HG03025 (cell line): Measurements from ENCODE around the gene ZNF83.
"Not testable (repeated sequence)": the region's sequence is repeated elsewhere in the genome, so short reads cannot be mapped to it uniquely, and the experiment has no call there.

Experiments
- ATAC-seq: cut with Tn5 transposase; IDR thresholded peaks from one replicate; pipeline ENCODE4 v1.9.1; 2021; ENCODE audit warnings: mild to moderate bottlenecking, moderate library complexity; ENCODE audit not compliant: unreplicated experiment, low FRiP score

ZNF83 gene

GRCh38 chr19:52646571-52647217, 8.5 kb upstream of the ZNF83 start:
- ATAC-seq: no peak

DNA sequence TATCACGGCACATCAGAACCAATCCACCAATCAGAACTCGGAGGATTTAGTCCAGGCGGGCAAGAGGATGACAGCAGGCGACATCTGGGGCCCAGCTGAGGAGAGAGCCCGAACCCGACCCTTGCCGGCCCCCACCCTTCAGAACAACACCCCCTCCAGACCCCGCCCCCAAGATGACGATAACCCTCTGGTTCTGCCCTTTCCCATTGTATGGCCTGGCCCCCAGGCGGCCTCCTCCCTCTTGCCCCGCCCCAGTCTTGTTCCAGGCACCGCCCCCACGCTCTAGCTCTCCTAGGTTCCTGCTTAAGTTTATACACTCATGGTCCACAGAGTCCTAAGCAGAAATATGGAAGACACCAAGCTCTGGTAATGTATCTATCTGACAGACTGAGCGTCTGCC, 2.8 kb upstream of the ZNF83 start:
- ATAC-seq: no peak

DNA sequence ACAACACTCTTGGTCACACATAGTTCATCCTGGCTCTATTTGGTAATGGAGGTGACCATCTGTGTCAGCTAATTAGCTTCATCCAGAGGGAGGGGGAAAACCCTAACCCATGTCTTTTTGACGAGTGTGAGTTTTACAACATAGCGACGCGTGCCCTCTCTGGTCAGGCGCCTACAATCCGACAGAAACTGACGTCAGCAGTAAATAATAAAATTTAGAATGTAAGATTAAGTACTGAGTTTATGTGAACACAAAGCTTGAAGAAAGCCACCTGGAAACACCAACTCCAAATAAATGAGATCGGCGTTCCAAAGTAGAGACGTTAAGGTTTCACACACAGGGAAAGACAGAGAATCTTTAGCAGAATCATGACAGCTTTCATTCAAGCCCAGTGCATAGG, 1.8 kb upstream of the ZNF83 start:
- ATAC-seq: no peak

DNA sequence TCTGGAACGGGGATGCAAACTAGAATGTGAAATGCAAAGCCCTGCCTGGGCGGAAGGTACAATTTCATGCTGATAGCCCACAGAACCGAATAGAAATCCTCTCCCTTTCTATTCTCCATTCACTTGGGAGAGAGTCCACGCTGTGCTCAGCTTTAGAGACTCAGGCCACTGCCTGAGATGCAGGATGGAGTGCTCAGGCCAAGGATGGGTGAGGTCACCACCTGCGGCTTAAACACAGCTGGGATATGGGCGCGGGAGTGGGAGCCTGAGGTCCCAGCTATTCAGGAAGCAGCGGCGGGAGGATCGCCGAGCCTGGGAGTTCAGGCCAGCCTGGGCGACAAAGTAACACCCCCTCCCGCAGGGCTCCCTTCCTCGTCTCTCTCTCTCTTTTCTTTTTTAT, 446 bp upstream of the ZNF83 start:
- ATAC-seq: no peak

DNA sequence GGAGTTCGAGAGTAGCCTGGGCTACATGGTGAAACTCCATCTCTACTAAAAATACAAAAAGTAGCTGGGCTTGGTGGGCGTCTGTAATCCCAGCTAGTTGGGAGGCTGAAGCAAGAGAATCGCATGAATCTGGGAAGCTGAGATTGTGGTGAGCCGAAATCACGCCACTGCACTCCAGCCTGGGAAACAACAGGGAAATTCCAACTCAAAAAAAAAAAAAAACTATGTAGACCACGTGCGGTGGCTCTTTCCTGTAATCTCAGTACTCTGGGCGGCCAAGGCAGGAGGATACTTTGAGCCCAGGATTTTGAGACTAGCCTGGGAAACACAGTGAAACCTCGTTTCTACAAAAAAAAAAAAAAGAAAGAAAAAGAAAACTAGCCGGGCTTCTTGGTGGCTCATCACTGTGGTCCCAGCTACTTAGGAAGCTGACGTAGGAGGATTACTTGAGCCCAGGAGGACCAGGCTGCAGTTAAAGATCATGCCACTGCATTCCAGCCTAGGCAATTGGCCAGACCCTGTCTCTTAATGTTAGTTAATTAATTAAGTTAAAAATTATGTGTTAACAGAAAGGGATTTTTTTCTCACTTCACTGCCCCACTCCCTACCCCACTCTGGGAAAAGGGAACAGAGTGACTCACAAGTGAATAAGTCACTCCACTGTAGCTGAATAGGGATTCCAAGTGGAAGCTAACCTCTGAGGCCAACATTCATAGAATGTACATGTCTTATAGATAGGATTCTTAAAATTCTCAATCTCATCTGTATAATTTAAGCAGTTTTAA, 2.2 kb downstream of the ZNF83 start:
- ATAC-seq: no peak

DNA sequence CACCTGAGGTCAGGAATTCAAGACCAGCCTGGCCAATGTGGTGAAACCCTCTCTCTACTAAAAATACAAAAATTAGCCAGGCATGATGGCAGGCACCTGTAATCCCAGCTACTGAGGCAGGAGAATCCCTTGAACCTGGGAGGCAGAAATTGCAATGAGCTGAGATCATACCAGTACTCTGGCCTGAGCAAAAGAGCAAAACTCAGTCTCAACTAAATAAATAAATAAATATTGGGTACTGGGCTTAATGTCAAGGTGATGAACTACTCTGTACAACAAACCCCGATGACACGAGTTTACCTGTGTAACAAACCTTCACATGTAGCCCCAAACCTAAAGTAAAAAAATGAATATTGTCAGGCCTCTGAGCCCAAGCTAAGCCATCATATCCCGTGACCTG, 10.7 kb downstream of the ZNF83 start:
- ATAC-seq: not testable (repeated sequence)

DNA sequence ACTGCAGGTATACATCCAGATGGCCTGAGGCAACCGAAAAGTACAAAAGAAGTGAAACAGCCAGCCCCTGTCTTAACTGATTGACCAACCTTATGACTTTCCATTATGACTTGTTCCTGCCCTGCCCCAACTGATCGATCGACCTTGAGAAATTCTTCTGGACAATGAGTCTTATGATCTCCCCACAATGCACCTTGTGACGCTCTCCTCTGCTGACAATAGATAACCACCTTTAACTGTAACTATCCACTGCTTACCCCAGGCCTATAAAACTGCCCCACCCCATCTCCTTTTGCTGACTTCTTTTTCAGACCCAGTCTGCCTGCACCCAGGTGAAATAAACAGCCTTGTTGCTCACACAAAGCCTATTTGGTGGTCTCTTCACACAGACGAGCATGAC, 11.2 kb downstream of the ZNF83 start:
- no peak for ATAC-seq

- no peak for ATAC-seq
Observed at GRCh38 chr19:52622261-52622660, 15.9 kb downstream of the ZNF83 start.

GRCh38 chr19:52621376-52621775, 16.8 kb downstream of the ZNF83 start:
- ATAC-seq: no peak

DNA sequence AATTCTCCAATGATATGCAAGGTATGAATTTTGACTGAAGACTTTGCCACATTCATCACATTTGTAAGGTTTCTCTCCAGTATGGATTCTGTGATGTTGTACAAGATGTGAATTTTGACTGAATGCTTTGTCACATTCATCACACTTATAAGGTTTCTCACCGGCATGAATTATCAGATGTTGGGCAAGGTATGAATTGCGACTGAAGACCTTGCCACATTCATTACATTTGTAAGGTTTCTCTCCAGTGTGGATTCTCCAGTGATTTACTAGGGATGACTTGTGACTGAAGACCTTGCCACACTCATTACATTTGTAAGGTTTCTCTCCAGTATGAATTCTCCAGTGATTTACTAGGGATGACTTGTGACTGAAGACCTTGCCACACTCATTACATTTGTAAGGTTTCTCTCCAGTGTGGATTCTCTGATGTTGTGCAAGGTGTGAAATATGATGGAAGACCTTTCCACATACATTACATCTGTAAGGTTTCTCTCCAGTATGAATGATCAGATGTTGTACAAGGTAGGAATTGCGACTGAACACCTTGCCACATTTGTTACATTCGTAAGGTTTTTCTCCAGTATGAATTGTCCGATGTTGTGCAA, 24.8 kb downstream of the ZNF83 start:
- ATAC-seq: no peak

DNA sequence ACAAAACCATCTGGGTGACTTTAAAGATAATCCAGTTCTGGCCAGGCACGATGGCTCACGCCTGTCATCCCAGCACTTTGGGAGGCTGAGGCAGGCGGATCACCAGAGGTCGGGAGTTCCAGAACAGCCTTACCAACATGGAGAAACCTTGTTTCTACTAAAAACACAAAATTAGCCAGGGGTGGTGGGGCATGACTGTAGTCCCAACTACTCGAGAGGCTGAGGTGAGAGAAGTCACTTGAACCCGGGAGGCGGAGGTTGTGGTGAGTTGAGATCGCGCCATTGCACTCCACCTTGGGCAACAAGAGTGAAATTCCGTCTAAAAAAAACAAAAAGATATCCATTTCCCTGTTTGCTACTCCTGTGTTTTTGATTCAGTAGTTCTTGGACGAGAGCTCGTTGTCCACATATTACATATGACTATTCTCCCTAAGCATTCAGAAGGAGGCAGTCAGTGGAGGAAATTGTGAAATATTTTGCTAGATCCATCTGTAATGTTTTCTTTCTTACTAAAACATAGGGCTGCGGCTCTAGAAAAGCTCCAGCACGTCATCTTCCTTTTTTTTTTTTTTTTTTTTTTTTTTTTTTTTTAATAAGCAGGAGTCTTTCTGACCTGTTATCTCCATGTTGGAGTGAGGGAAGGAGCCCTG, 34.5 kb downstream of the ZNF83 start:
- ATAC-seq: no peak

GRCh38 chr19:52602941-52603340, 35.2 kb downstream of the ZNF83 start:
- no peak for ATAC-seq

DNA sequence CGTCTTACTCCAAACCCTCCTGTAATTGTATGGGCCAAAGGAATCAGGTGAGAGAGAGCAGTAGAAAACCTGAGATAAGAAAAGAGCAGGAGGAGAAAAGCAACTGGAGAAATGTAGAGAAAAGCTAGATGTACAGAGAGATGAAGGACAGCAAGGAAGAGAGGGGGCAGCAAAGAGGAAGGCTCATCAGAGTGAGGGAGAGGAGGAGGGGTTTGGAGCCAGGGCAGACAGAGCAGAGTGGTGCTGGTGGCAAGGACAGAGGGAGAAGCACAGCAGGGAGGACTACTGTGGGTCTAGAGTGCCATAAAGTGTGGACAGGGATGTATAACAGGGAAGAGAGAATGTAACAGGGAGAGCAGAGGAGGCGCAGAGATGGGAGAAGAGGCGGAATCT, 36.2 kb downstream of the ZNF83 start:
- not testable (repeated sequence) for ATAC-seq

- peak; percentile 86 for ATAC-seq
Observed at GRCh38 chr19:52601025-52601973, 36.9 kb downstream of the ZNF83 start.

GRCh38 chr19:52600639-52601024, 37.5 kb downstream of the ZNF83 start:
- ATAC-seq: peak; percentile 33

GRCh38 chr19:52599241-52599640, 38.9 kb downstream of the ZNF83 start:
- ATAC-seq: no peak

- ATAC-seq: not testable (repeated sequence)
Observed at GRCh38 chr19:52593441-52593840, 44.7 kb downstream of the ZNF83 start.

DNA sequence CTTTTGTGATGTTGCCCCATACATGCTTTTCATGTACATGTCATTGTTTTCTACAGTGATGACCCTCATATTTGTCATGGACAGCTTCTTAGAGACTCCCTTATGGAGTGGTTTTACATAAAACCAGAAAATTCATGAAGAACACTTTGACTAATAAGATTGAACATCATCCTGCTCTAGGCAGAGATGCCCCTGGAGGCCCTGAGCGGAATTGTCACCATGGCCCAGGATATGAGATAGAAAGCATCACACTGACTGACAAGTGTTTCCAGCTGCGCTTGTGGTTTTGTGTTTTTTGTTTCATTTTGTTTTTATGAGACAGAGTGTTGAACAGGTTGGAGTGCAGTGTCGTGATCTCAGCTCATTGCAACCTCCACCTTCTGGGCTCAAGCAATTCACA, 45.9 kb downstream of the ZNF83 start:
- ATAC-seq: no peak

DNA sequence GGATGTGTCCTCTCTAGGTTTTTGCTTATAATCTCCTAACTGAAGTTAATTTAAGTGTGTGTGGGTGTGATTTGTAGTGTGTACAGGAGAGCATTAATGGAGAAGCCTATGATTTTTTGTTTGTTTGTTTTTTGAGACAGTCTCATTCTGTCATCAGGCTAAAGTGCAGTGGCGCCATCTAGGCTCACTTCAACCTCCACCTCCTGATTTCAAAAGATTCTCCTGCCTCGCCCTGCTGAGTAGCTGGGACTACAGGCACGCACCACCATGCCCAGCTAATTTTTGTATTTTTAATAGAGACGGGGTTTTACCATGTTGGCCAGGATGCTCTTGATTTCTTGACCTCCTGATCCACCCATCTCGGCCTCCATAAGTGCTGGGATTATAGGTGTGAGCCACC, 47.4 kb downstream of the ZNF83 start:
- no peak for ATAC-seq

- no peak for ATAC-seq
Observed at GRCh38 chr19:52585604-52586003, 52.6 kb downstream of the ZNF83 start.
